HEK293 (cell line): ENCODE results near the gene ZNF782.
A peak's percentile ranks its signal among the peaks of the same experiment; 100 is the strongest.

Experiments used
- GLI2 ChIP-seq: fragments of 450-650 bp; formaldehyde crosslinking; IDR thresholded peaks from 2 replicates; pipeline ENCODE4; 2017; ENCODE audit warnings: missing biosample characterization, missing genetic modification characterization, low read depth, borderline replicate concordance
- GLIS1 ChIP-seq: fragments of 450-650 bp; formaldehyde crosslinking; IDR thresholded peaks from 2 replicates; pipeline ENCODE4 v1.5.1; 2016; ENCODE audit warnings: missing biosample characterization, missing genetic modification characterization
- IKZF3 ChIP-seq: fragments of 450-650 bp; IDR thresholded peaks from 2 replicates; pipeline ENCODE4 v1.5.0; 2018; ENCODE audit warnings: missing biosample characterization, mild to moderate bottlenecking, missing genetic modification characterization, moderate library complexity
- KLF7 ChIP-seq: fragments of 450-650 bp; formaldehyde crosslinking; IDR thresholded peaks from 2 replicates; pipeline ENCODE4 v1.5.1; 2016; ENCODE audit warnings: missing biosample characterization, missing genetic modification characterization, borderline replicate concordance
- KLF9 ChIP-seq: fragments of 450-650 bp; formaldehyde crosslinking; IDR thresholded peaks from 2 replicates; pipeline ENCODE4 v1.5.1; 2016; ENCODE audit warnings: missing biosample characterization, missing genetic modification characterization, low read depth
- MZF1 ChIP-seq: fragments of 450-650 bp; formaldehyde crosslinking; IDR thresholded peaks from 2 replicates; pipeline ENCODE4 v1.5.1; 2017; ENCODE audit warnings: missing biosample characterization, missing genetic modification characterization, borderline replicate concordance
- PRDM1 ChIP-seq: fragments of 450-650 bp; formaldehyde crosslinking; IDR thresholded peaks from 2 replicates; pipeline ENCODE4; 2016; ENCODE audit warnings: missing biosample characterization, missing genetic modification characterization
- SP2 ChIP-seq: fragments of 450-650 bp; formaldehyde crosslinking; IDR thresholded peaks from 2 replicates; pipeline ENCODE4 v1.5.1; 2016; ENCODE audit warnings: missing biosample characterization, missing genetic modification characterization
- ZBTB20 ChIP-seq: fragments of 450-650 bp; formaldehyde crosslinking; IDR thresholded peaks from 2 replicates; pipeline ENCODE4 v1.5.1; 2016; ENCODE audit warnings: missing biosample characterization, missing genetic modification characterization
- ZBTB7A ChIP-seq: fragments of 450-650 bp; formaldehyde crosslinking; IDR thresholded peaks from 2 replicates; pipeline ENCODE4 v1.5.1; 2016; ENCODE audit warnings: low read depth, missing biosample characterization, missing genetic modification characterization
- ZBTB8A ChIP-seq: fragments of 450-650 bp; formaldehyde crosslinking; IDR thresholded peaks from 2 replicates; pipeline ENCODE4 v1.5.1; 2016; ENCODE audit warnings: missing biosample characterization, missing genetic modification characterization
- ZFHX2 ChIP-seq: fragments of 450-650 bp; formaldehyde crosslinking; conservative IDR thresholded peaks from 2 replicates; pipeline ENCODE4 v1.5.1; 2016; ENCODE audit warnings: missing biosample characterization, missing genetic modification characterization
- ZNF184 ChIP-seq: fragments of 450-650 bp; IDR thresholded peaks from 2 replicates; pipeline ENCODE4 v1.5.1; 2018; ENCODE audit warnings: missing biosample characterization, mild to moderate bottlenecking, missing genetic modification characterization
- ZNF266 ChIP-seq: fragments of 450-650 bp; formaldehyde crosslinking; IDR thresholded peaks from 2 replicates; pipeline ENCODE4 v1.5.1; 2016; ENCODE audit warnings: missing biosample characterization, missing genetic modification characterization, low read depth
- ZNF292 ChIP-seq: fragments of 450-650 bp; formaldehyde crosslinking; IDR thresholded peaks from 2 replicates; pipeline ENCODE4 v1.5.1; 2016; ENCODE audit warnings: low read depth, missing biosample characterization, missing genetic modification characterization, borderline replicate concordance
- ZNF335 ChIP-seq: fragments of 450-650 bp; formaldehyde crosslinking; conservative IDR thresholded peaks from 2 replicates; pipeline ENCODE4 v1.5.1; 2016; ENCODE audit warnings: missing biosample characterization, missing genetic modification characterization
- ZNF423 ChIP-seq: fragments of 450-650 bp; formaldehyde crosslinking; IDR thresholded peaks from 2 replicates; pipeline ENCODE4 v1.5.1; 2016; ENCODE audit warnings: missing biosample characterization, missing genetic modification characterization
- ZNF561 ChIP-seq: fragments of 450-650 bp; IDR thresholded peaks from 2 replicates; pipeline ENCODE4 v1.5.1; 2018; ENCODE audit warnings: missing biosample characterization, missing genetic modification characterization, borderline replicate concordance
- ZNF600 ChIP-seq: fragments of 450-650 bp; formaldehyde crosslinking; IDR thresholded peaks from 2 replicates; pipeline ENCODE4 v1.5.1; 2016; ENCODE audit warnings: missing biosample characterization, missing genetic modification characterization
- ZNF76 ChIP-seq: fragments of 450-650 bp; formaldehyde crosslinking; IDR thresholded peaks from 2 replicates; pipeline ENCODE4; 2016; ENCODE audit warnings: low read depth, missing biosample characterization, missing genetic modification characterization, borderline replicate concordance
- TF ChIP-seq, protein P1 (sequence below): fragments of 450-650 bp; formaldehyde crosslinking; IDR thresholded peaks from 2 replicates; pipeline ENCODE4 v1.5.1; 2016; ENCODE audit warnings: missing biosample characterization, missing genetic modification characterization, borderline replicate concordance
- TF ChIP-seq, protein P2 (sequence below): fragments of 450-650 bp; formaldehyde crosslinking; IDR thresholded peaks from 2 replicates; pipeline ENCODE4 v1.5.1; 2017; ENCODE audit warnings: missing biosample characterization, missing genetic modification characterization
- TF ChIP-seq, protein P3 (sequence below): fragments of 450-650 bp; formaldehyde crosslinking; IDR thresholded peaks from 2 replicates; pipeline ENCODE4 v1.5.1; 2016; ENCODE audit warnings: missing biosample characterization, missing genetic modification characterization
- TF ChIP-seq, protein P4 (sequence below): fragments of 450-650 bp; IDR thresholded peaks from 2 replicates; pipeline ENCODE4 v1.5.1; 2018; ENCODE audit warnings: missing biosample characterization, mild to moderate bottlenecking, missing genetic modification characterization
- TF ChIP-seq, protein P5 (sequence below): fragments of 450-650 bp; formaldehyde crosslinking; IDR thresholded peaks from 2 replicates; pipeline ENCODE4 v1.5.1; 2016; ENCODE audit warnings: missing biosample characterization, missing genetic modification characterization
- TF ChIP-seq, protein P6 (sequence below): fragments of 450-650 bp; formaldehyde crosslinking; IDR thresholded peaks from 2 replicates; pipeline ENCODE4 v1.5.1; 2017; ENCODE audit warnings: missing biosample characterization, missing genetic modification characterization
- TF ChIP-seq, protein P7 (sequence below): fragments of 450-650 bp; formaldehyde crosslinking; optimal IDR thresholded peaks from 2 replicates; pipeline ENCODE3; 2016; ENCODE audit warnings: missing biosample characterization, mild to moderate bottlenecking, missing genetic modification characterization

ZNF782 gene

DNA sequence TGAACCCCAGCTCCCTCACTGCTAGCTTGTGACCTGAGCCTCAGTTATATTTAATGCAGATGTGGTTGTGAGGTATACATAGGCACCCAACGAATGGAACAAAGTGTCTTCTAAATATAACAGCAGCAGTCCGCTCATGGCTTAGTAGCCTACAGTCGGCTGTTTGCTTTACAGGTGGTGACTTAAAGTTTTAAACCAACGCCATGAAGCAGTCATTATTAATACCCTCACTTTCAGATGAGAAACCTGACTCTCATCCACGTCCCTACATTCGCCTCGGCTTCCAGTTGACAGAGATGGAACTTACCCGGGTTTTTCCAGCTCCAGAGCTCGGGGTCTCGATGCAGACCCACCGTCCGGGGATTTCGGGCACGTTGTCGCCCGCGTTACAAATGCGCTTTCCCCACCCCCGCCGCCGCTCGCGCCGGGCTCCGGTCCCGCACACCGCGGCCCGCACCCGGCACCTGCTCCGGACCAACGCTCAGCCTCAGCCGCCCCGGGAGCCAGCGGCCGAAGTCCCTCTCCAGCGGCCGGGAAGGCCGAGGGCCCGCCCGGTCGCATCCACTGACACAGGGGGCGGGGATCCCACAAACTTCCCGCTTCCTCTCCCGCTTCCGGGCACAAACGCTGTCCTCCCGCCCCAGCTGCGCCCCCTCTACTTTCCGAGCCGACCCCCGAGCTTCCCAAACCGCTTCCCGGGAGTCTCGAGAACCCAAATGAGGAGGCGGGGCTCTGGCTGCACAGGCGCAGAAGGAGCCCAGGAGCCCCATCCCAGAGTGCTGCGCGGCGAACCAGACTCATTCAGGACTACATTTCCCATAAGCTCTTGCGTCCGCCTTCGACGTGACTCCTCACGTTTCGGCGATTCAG, at the start of gene ZNF782 (continued):
- 0 out of 2 replicates have a peak, but pooled peaks have one; percentile 31 for TF ChIP-seq ZBTB7A (tag by site-specific recombination)
- TF ChIP-seq ZNF561 = peak; percentile 68; the same call in 1 of the 2 replicates
- TF ChIP-seq ZNF292 (tag by site-specific recombination) = no peak
- peak; percentile 83 for TF ChIP-seq ZNF600 (tag by site-specific recombination)
- TF ChIP-seq ZFHX2 = peak; percentile 37; the same call in 1 of the 2 replicates
- peak; percentile 95 for TF ChIP-seq IKZF3 (tag by site-specific recombination)
- no peak for TF ChIP-seq MZF1 (tag by site-specific recombination)
- TF ChIP-seq, protein P1, sequence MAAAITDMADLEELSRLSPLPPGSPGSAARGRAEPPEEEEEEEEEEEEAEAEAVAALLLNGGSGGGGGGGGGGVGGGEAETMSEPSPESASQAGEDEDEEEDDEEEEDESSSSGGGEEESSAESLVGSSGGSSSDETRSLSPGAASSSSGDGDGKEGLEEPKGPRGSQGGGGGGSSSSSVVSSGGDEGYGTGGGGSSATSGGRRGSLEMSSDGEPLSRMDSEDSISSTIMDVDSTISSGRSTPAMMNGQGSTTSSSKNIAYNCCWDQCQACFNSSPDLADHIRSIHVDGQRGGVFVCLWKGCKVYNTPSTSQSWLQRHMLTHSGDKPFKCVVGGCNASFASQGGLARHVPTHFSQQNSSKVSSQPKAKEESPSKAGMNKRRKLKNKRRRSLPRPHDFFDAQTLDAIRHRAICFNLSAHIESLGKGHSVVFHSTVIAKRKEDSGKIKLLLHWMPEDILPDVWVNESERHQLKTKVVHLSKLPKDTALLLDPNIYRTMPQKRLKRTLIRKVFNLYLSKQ (tag by site-specific recombination) = no peak
- TF ChIP-seq ZBTB20 = peak; percentile 93
- peak; percentile 95 for TF ChIP-seq ZNF76 (tag by site-specific recombination)
- no peak for TF ChIP-seq GLI2 (tag by site-specific recombination)
- TF ChIP-seq SP2 (tag by site-specific recombination) = peak; percentile 83
- TF ChIP-seq, protein P2, sequence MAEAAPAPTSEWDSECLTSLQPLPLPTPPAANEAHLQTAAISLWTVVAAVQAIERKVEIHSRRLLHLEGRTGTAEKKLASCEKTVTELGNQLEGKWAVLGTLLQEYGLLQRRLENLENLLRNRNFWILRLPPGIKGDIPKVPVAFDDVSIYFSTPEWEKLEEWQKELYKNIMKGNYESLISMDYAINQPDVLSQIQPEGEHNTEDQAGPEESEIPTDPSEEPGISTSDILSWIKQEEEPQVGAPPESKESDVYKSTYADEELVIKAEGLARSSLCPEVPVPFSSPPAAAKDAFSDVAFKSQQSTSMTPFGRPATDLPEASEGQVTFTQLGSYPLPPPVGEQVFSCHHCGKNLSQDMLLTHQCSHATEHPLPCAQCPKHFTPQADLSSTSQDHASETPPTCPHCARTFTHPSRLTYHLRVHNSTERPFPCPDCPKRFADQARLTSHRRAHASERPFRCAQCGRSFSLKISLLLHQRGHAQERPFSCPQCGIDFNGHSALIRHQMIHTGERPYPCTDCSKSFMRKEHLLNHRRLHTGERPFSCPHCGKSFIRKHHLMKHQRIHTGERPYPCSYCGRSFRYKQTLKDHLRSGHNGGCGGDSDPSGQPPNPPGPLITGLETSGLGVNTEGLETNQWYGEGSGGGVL (tag by site-specific recombination) = peak; percentile 86
- peak; percentile 59 for TF ChIP-seq GLIS1 (tag by site-specific recombination)
- TF ChIP-seq, protein P3, sequence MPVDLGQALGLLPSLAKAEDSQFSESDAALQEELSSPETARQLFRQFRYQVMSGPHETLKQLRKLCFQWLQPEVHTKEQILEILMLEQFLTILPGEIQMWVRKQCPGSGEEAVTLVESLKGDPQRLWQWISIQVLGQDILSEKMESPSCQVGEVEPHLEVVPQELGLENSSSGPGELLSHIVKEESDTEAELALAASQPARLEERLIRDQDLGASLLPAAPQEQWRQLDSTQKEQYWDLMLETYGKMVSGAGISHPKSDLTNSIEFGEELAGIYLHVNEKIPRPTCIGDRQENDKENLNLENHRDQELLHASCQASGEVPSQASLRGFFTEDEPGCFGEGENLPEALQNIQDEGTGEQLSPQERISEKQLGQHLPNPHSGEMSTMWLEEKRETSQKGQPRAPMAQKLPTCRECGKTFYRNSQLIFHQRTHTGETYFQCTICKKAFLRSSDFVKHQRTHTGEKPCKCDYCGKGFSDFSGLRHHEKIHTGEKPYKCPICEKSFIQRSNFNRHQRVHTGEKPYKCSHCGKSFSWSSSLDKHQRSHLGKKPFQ = no peak
- TF ChIP-seq, protein P4, sequence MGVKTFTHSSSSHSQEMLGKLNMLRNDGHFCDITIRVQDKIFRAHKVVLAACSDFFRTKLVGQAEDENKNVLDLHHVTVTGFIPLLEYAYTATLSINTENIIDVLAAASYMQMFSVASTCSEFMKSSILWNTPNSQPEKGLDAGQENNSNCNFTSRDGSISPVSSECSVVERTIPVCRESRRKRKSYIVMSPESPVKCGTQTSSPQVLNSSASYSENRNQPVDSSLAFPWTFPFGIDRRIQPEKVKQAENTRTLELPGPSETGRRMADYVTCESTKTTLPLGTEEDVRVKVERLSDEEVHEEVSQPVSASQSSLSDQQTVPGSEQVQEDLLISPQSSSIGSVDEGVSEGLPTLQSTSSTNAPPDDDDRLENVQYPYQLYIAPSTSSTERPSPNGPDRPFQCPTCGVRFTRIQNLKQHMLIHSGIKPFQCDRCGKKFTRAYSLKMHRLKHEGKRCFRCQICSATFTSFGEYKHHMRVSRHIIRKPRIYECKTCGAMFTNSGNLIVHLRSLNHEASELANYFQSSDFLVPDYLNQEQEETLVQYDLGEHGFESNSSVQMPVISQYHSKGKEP = no peak
- peak; percentile 68 for TF ChIP-seq ZBTB8A
- TF ChIP-seq PRDM1 (tag by site-specific recombination) = no peak
- 0 out of 2 replicates have a peak, but pooled peaks have one; percentile 35 for TF ChIP-seq KLF9 (tag by site-specific recombination)
- TF ChIP-seq ZNF335 (tag by site-specific recombination) = peak; percentile 81
- TF ChIP-seq, protein P5, sequence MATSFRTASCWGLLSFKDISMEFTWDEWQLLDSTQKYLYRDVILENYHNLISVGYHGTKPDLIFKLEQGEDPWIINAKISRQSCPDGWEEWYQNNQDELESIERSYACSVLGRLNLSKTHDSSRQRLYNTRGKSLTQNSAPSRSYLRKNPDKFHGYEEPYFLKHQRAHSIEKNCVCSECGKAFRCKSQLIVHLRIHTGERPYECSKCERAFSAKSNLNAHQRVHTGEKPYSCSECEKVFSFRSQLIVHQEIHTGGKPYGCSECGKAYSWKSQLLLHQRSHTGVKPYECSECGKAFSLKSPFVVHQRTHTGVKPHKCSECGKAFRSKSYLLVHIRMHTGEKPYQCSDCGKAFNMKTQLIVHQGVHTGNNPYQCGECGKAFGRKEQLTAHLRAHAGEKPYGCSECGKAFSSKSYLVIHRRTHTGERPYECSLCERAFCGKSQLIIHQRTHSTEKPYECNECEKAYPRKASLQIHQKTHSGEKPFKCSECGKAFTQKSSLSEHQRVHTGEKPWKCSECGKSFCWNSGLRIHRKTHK = no peak
- TF ChIP-seq, protein P6, sequence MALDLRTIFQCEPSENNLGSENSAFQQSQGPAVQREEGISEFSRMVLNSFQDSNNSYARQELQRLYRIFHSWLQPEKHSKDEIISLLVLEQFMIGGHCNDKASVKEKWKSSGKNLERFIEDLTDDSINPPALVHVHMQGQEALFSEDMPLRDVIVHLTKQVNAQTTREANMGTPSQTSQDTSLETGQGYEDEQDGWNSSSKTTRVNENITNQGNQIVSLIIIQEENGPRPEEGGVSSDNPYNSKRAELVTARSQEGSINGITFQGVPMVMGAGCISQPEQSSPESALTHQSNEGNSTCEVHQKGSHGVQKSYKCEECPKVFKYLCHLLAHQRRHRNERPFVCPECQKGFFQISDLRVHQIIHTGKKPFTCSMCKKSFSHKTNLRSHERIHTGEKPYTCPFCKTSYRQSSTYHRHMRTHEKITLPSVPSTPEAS (tag by site-specific recombination) = no peak
- TF ChIP-seq, protein P7, sequence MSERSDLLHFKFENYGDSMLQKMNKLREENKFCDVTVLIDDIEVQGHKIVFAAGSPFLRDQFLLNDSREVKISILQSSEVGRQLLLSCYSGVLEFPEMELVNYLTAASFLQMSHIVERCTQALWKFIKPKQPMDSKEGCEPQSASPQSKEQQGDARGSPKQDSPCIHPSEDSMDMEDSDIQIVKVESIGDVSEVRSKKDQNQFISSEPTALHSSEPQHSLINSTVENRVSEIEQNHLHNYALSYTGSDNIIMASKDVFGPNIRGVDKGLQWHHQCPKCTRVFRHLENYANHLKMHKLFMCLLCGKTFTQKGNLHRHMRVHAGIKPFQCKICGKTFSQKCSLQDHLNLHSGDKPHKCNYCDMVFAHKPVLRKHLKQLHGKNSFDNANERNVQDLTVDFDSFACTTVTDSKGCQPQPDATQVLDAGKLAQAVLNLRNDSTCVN (tag by site-specific recombination) = peak; percentile 37
- TF ChIP-seq ZNF184 (tag by site-specific recombination) = no peak
- TF ChIP-seq KLF7 (tag by site-specific recombination) = no peak
- no peak for TF ChIP-seq ZNF266
- no peak for TF ChIP-seq ZNF423 (tag by site-specific recombination)
